Measurements from ENCODE around the gene CCDC146.
"Not testable (repeated sequence)": the region's sequence is repeated elsewhere in the genome, so short reads cannot be mapped to it uniquely, and the experiment has no call there.

CCDC146 gene

GRCh38 chr7:77202481-77202976 lies 80.1 kb downstream of the CCDC146 start:
- DNase-seq (ENCODE audit: low read depth in 3 of 3) = no peak

GRCh38 chr7:77205706-77206105 lies 83.3 kb downstream of the CCDC146 start:
- DNase-seq (ENCODE audit: low read depth in 3 of 3) = no peak

GRCh38 chr7:77208416-77208815 lies 86.0 kb downstream of the CCDC146 start:
- DNase-seq (ENCODE audit: low read depth in 3 of 3) = no peak

GRCh38 chr7:77209479-77210139 lies 87.2 kb downstream of the CCDC146 start:
- DNase-seq (ENCODE audit: low read depth in 3 of 3) = no peak

GRCh38 chr7:77216181-77216845 lies 93.9 kb downstream of the CCDC146 start:
- DNase-seq (ENCODE audit: low read depth in 3 of 3) = no peak

- no peak for DNase-seq (ENCODE audit: low read depth in 3 of 3)
Measured at GRCh38 chr7:77217474-77218185, 95.2 kb downstream of the CCDC146 start.

- DNase-seq (ENCODE audit: low read depth in 3 of 3) = not testable (repeated sequence)
Measured at GRCh38 chr7:77219701-77220331, 97.4 kb downstream of the CCDC146 start.

GRCh38 chr7:77222065-77222464 lies 99.7 kb downstream of the CCDC146 start:
- DNase-seq (ENCODE audit: low read depth in 3 of 3) = no peak

- no peak for DNase-seq (ENCODE audit: low read depth in 3 of 3)
Measured at GRCh38 chr7:77222819-77223218, 100.4 kb downstream of the CCDC146 start.

- DNase-seq (ENCODE audit: low read depth in 3 of 3) = no peak
Measured at GRCh38 chr7:77223261-77223660, 100.8 kb downstream of the CCDC146 start.

- no peak for DNase-seq (ENCODE audit: low read depth in 3 of 3)
Measured at GRCh38 chr7:77226357-77226839, 104.0 kb downstream of the CCDC146 start.

- not testable (repeated sequence) for DNase-seq (ENCODE audit: low read depth in 3 of 3)
Measured at GRCh38 chr7:77228795-77229194, 106.4 kb downstream of the CCDC146 start.

GRCh38 chr7:77232467-77232866 lies 110.1 kb downstream of the CCDC146 start:
- DNase-seq (ENCODE audit: low read depth in 3 of 3) = no peak

- no peak for DNase-seq (ENCODE audit: low read depth in 3 of 3)
Measured at GRCh38 chr7:77235276-77235675, 112.9 kb downstream of the CCDC146 start.

GRCh38 chr7:77238703-77239136 lies 116.3 kb downstream of the CCDC146 start:
- no peak for DNase-seq (ENCODE audit: low read depth in 3 of 3)

- DNase-seq (ENCODE audit: low read depth in 3 of 3) = no peak
Measured at GRCh38 chr7:77239471-77239870, 117.1 kb downstream of the CCDC146 start.

GRCh38 chr7:77242068-77242467 lies 119.7 kb downstream of the CCDC146 start:
- DNase-seq (ENCODE audit: low read depth in 3 of 3) = no peak

- DNase-seq (ENCODE audit: low read depth in 3 of 3) = no peak
Measured at GRCh38 chr7:77242554-77242953, 120.1 kb downstream of the CCDC146 start.

- no peak for DNase-seq (ENCODE audit: low read depth in 3 of 3)
Measured at GRCh38 chr7:77244222-77244934, 122.0 kb downstream of the CCDC146 start.

GRCh38 chr7:77245015-77245755 lies 122.8 kb downstream of the CCDC146 start:
- DNase-seq (ENCODE audit: low read depth in 3 of 3) = no peak
